AG04450 (cell line): Measurements from ENCODE around the gene FAM149A. TPM values are rescaled to one million over a fixed set of nuclear protein-coding genes. Genes with fewer than 3 reads are reported as not detected.

ENCODE experiments used
- CTCF ChIA-PET: fragments of 300-600, 350-600 bp; formaldehyde crosslinking; extraction: SDS; loops from one replicate; lab custom pipeline; 2022; ENCODE audit warnings: antibody characterized with exemption, inconsistent platforms; lab: Charles Lee
- POLR2A ChIA-PET: fragments of 350-600 bp; formaldehyde crosslinking; extraction: SDS; loops from one replicate; lab custom pipeline; 2021; ENCODE audit warnings: antibody characterized with exemption, inconsistent platforms; lab: Yijun Ruan, JAX
- DNase-seq: peaks from one replicate; pipeline ENCODE4 v3.0.0-alpha.2; 2011; ENCODE audit warnings: low read depth, low spot score
- H3K27ac ChIP-seq: one replicate; pipeline ENCODE4 v1.5.1; 2012; ENCODE audit warnings: low read depth, low read length, control low read depth
- H3K27me3 ChIP-seq: one replicate; pipeline ENCODE4 v1.6.0; 2012; ENCODE audit warnings: low read length; ENCODE audit not compliant: control insufficient read depth, insufficient read depth
- H3K4me3 ChIP-seq: 2 replicates; pipeline ENCODE4 v1.5.1; 2011; ENCODE audit warnings: mild to moderate bottlenecking, low read depth, low read length, control low read depth
- H3K9me3 ChIP-seq: 2 replicates; pipeline ENCODE4 v1.5.1; 2012; ENCODE audit warnings: low read length; ENCODE audit not compliant: control insufficient read depth, insufficient read depth
- polyA plus RNA-seq: library from polyadenylated mRNA; depleted of rRNA; stranded (reverse); fragments of >200 nt; gene quantifications from 2 replicates; pipeline ENCODE4 v1.2.3, GENCODE V29; 2011
- TF ChIP-seq, protein P1 (sequence below): IDR thresholded peaks from 2 replicates; pipeline ENCODE4 v1.5.1; 2011; ENCODE audit warnings: low read depth, low read length, control low read depth, inconsistent platforms

Gene FAM149A
- polyA plus RNA-seq, 1 experiment = 0.07 TPM

DNA sequence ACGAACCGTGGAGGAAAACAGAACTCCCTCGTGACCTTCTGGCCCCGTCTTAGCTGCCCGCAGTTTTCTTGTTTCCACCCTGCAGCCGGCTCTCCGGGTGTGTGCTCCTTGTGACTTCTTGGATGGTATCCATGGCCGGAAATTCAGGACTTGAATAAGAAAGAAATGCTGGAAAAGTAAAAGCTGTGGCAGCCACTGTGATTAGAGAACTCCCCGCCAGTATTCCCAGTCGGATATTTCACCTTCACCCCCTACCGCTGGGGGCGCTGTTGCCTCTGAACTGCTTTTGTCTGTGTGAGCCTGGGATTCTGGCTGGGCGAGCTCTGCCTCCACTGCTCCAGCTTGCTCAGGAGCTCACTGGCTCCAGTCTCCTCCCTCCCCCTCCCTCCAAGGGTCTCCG, 45.4 kb downstream of the FAM149A start:
- ChIA-PET POLR2A (no interaction called here), CTCF (interaction anchor here (0.7 to 1.0 kb wide), 2 partner anchors 12 to 42 kb away, joined by 4 to 5 read pairs; no protein-coding TSS in a partner anchor)
- Histone ChIP-seq H3K27ac (no peak overlapping the region), H3K9me3 (no peaks in the 10 kb centered on the region), H3K27me3 (peaks cover 8% of the 10 kb centered on the region), H3K4me3 (no peak overlapping the region)
- TF ChIP-seq, protein P1, sequence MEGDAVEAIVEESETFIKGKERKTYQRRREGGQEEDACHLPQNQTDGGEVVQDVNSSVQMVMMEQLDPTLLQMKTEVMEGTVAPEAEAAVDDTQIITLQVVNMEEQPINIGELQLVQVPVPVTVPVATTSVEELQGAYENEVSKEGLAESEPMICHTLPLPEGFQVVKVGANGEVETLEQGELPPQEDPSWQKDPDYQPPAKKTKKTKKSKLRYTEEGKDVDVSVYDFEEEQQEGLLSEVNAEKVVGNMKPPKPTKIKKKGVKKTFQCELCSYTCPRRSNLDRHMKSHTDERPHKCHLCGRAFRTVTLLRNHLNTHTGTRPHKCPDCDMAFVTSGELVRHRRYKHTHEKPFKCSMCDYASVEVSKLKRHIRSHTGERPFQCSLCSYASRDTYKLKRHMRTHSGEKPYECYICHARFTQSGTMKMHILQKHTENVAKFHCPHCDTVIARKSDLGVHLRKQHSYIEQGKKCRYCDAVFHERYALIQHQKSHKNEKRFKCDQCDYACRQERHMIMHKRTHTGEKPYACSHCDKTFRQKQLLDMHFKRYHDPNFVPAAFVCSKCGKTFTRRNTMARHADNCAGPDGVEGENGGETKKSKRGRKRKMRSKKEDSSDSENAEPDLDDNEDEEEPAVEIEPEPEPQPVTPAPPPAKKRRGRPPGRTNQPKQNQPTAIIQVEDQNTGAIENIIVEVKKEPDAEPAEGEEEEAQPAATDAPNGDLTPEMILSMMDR = no peak
- DNase-seq = no peak

DNA sequence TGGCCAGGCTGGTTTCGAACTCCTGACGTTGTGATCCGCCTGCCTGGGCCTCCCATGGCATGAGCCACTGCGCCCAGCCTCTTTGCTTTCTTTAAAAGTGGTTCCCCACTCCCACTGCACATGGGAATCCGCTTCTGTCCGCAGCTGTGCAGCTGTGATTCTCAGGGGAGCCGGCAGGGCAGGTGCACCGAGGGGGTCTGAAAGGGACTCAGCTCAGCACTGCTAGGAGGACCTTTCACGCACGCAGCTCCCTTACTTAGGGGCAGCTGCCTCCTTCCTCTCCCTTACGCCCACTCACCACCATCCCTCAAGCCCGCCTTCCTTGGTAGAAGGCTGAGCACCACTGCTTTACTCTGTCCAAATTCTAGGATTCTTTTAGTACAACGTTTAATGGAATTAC, 46.4 kb downstream of the FAM149A start:
- CTCF ChIA-PET = no interaction called here
- Histone ChIP-seq H3K9me3 (no peaks in the 10 kb centered on the region), H3K27me3 (peaks cover 2% of the 10 kb centered on the region), H3K4me3 (no peak overlapping the region), H3K27ac (no peak overlapping the region)
- POLR2A ChIA-PET = no interaction called here
- DNase-seq = no peak
- TF ChIP-seq, protein P1 = no peak

DNA sequence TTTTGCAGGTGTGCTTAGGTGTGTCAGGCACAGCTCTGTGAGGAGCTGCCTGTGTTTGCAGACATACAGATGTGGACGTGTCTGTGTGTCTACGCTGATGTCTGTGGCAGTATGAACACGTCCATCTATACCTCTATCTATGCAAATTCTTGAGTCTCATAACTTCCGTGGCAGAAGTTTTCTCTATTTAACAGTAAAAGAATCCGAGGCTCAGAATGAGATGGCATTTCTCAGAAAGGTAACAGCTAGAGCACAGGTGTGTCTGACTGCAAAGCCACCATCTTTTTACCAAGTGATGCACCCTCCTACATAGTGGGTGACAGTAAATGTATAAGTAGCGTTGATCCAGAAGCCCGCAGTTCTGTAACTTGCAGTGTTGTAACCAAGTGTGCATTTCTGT, 47.0 kb downstream of the FAM149A start:
- CTCF ChIA-PET = no interaction called here
- H3K27me3 ChIP-seq = no peaks in the 10 kb centered on the region

GRCh38 chr4:186158021-186158813, 53.7 kb downstream of the FAM149A start:
- H3K27me3 ChIP-seq = no peaks in the 10 kb centered on the region
- no peak overlapping the region for H3K4me3 ChIP-seq
- TF ChIP-seq, protein P1 = no peak
- DNase-seq = no peak
- ChIA-PET POLR2A (no interaction called here), CTCF (no interaction called here)
- no peaks in the 10 kb centered on the region; the same call in 1 of the 2 replicates for H3K9me3 ChIP-seq
- no peak overlapping the region for H3K27ac ChIP-seq

More for the DNA sequence above, 47.0 kb downstream of the FAM149A start:
- DNase-seq = no peak
- POLR2A ChIA-PET = no interaction called here
- Histone ChIP-seq H3K4me3 (no peak overlapping the region), H3K9me3 (no peaks in the 10 kb centered on the region), H3K27ac (no peak overlapping the region)
- TF ChIP-seq, protein P1 = no peak

DNA sequence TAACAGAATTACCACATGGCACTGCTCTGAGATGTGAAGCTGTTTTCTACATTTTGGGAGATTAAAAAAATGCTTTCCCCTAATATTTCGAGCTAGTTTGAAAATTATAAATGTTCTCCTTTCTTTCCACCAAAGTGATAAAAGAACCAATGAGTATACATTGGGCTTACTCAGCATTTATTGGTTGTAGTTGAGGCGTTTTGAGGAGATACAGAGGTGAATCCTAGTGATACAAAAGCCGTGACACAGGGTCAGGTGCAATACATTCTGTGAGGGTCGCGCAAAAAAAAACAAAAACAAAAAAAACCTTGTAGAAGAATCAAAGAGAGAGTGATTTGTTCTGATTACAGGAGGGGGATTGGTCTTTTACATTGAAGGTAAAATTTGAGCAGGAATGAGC, 54.5 kb downstream of the FAM149A start:
- no peak overlapping the region for H3K4me3 ChIP-seq
- POLR2A ChIA-PET = no interaction called here
- H3K9me3 ChIP-seq = no peaks in the 10 kb centered on the region; the same call in 1 of the 2 replicates
- CTCF ChIA-PET = no interaction called here
- H3K27ac ChIP-seq = no peak overlapping the region
- H3K27me3 ChIP-seq = no peaks in the 10 kb centered on the region
- DNase-seq = no peak
- TF ChIP-seq, protein P1 = no peak
